ENCODE measurements around the gene WDR93.

GRCh38 chr15:89648106-89649012 lies 42.3 kb upstream of the WDR93 start:
- TF ChIP-seq CTCF (conservative IDR thresholded peaks at IDR 0.05; ENCODE audit: low read length): no peak
- TF ChIP-seq EZH2phosphoT487 (IDR thresholded peaks at IDR 0.05; ENCODE audit: borderline replicate concordance, low read depth, low read length): no peak

Measured in OCI-LY7 (cell line).